ENCODE results near the gene SOX6. TPM values are rescaled to one million over a fixed set of nuclear protein-coding genes. Genes with fewer than 3 reads are reported as not detected.

SOX6 gene
- total and polyA plus RNA-seq, 2 donors, result 1.6 to 12.8 TPM

DNA sequence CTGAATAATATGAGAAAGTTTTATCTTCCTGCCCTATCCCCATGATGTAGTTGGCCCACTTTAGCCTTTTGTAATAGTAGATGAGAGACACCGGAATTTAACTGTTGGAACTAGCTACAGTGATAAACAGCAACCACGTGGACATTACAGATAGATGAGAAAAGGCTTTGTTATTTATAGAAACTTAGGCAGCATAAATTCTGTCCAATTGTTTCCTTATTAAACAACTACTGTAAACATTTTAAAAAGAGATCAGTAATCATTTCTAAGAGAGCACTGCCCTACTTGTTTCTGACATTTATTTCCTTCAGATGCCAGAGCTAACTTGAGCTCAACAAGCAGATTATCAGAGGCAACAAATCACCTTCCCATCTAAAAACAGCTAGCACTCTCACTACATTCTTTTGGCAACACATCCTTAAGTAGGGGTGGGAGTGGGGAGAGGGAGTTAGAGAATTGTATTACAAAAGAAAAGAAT is 63.1 kb downstream of the SOX6 start:
- Histone ChIP-seq H3K36me3 (ENCODE audit: insufficient read depth) (no peaks in the 10 kb centered on the region), H3K4me1 (ENCODE audit: insufficient read depth) (no peaks in the 10 kb centered on the region), H3K4me3 (ENCODE audit: low read depth, low read length) (no peak overlapping the region), H3K27ac (ENCODE audit: low read depth) (no peak overlapping the region)
- 8% methylated on average over 2 of the region's 2 CpGs for WGBS
- DNase-seq (ENCODE audit: extremely low spot score), result peak; percentile 32

DNA sequence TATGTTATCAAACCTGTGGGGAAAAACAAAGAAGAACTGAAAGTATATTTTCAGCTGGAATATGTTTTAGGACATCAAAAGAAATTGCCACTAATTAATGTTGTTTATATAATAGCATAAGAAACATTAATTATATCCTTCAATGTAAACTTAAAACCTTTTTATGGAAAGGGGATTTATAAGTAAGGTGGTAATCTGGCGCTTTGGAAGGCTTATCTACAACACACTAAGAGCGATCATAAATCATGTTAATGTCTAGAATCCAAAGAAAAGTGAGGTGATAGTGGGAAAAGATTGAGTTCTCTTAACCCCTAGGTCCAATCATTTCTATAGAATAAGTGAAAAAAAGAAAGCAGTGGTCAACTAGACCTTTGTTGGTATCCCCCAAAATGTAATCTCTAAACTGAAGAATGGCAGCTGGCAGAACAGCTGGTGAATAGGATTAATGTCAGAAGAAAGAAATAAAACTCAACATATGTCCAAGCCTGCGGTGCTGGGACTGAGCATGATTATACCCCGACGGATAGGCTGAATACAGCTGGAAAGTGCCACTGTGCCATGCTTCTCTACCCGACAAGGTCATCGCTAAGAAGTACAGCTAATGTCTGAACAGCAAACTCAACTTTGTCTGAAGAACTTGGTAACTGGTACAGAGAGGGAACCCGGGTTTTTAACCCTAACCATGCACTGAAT is 64.0 kb downstream of the SOX6 start:
- H3K36me3 ChIP-seq (ENCODE audit: insufficient read depth), result no peaks in the 10 kb centered on the region
- no peak overlapping the region for H3K27ac ChIP-seq (ENCODE audit: low read depth)
- no peak for DNase-seq (ENCODE audit: extremely low spot score)
- no peak overlapping the region for H3K4me3 ChIP-seq (ENCODE audit: low read depth, low read length)
- no peaks in the 10 kb centered on the region for H3K4me1 ChIP-seq (ENCODE audit: insufficient read depth)
- WGBS, result 48% methylated on average over 8 of the region's 8 CpGs

DNA sequence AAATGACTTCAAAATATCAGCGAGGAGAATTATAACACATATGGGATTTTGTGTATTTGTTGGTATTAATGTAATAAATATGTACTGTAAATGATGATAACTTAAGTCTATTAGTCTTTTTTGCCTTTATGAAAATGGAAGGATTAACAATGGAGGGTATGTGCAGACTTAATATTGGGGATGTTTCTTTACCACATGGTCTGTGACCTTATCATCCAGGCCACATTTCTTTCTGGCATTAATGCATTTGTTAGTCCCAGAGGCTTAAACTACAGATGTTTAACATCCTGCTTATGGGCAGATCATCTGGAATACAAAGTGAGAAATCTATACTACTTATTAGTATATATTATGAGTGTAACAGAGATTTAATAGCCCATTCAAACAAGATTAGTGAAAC is 64.6 kb downstream of the SOX6 start:
- Histone ChIP-seq H3K4me3 (ENCODE audit: low read depth, low read length) (no peak overlapping the region), H3K27ac (ENCODE audit: low read depth) (no peak overlapping the region), H3K36me3 (ENCODE audit: insufficient read depth) (no peaks in the 10 kb centered on the region), H3K4me1 (ENCODE audit: insufficient read depth) (no peaks in the 10 kb centered on the region)
- 69% methylated on average over 1 of the region's 1 CpG for WGBS
- no peak for DNase-seq (ENCODE audit: extremely low spot score)

DNA sequence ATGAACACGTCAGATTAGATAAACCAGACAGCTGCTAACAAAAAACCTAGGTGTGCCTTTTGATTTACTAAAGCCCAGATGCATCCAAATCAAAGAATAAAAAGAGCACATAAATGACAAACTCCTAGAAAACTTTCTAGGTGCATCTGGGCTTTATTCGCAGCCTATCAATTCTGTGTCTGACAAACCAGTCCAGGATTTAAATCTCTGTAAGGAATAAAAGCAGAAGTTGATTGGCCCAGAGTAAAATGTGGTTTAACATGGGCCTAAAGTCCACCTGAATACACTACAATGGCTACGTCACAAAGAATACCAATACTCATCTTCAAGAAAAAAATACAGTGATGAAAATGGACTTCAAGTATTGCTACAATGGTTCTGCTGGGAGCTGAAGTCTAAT is 66.8 kb downstream of the SOX6 start:
- no peak overlapping the region for H3K4me3 ChIP-seq (ENCODE audit: low read depth, low read length)
- DNase-seq (ENCODE audit: extremely low spot score), result no peak
- WGBS, result 94% methylated on average over 3 of the region's 3 CpGs
- H3K36me3 ChIP-seq (ENCODE audit: insufficient read depth), result no peaks in the 10 kb centered on the region
- H3K4me1 ChIP-seq (ENCODE audit: insufficient read depth), result no peaks in the 10 kb centered on the region
- H3K27ac ChIP-seq (ENCODE audit: low read depth), result no peak overlapping the region

DNA sequence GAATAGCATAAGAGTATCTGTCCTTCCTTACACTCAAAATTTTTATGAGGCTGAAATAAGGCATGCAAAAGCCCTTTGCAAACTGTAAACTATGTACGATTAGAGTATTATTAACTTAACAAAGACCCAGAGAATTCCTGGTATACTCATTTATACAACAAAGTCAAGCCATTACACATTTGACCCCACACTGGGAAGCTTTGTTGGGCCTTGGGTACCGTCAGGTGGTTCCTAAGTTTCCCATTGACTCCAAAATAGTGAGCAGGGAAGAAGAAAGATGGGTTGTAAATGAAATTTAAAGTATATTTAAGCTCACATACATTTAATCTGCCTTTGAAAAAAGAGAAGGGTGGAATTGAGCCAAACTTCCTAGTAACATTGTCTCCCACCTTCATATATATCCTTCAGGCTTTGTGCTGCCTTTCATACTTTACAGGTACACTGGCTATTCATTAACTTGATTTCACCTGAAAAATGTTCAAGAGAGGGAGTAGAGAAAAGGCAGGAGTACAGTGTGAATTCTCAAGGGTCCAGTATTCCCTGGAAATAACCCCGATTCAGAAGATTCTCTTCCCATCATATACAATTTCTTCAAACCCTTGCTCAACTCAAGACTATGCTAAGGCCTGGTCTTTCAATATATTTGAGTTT is 68.6 kb downstream of the SOX6 start:
- H3K27ac ChIP-seq (ENCODE audit: low read depth), result no peak overlapping the region
- DNase-seq (ENCODE audit: extremely low spot score), result no peak
- no peaks in the 10 kb centered on the region for H3K36me3 ChIP-seq (ENCODE audit: insufficient read depth)
- no peaks in the 10 kb centered on the region for H3K4me1 ChIP-seq (ENCODE audit: insufficient read depth)
- 88% methylated on average over 3 of the region's 3 CpGs for WGBS
- no peak overlapping the region for H3K4me3 ChIP-seq (ENCODE audit: low read depth, low read length)

DNA sequence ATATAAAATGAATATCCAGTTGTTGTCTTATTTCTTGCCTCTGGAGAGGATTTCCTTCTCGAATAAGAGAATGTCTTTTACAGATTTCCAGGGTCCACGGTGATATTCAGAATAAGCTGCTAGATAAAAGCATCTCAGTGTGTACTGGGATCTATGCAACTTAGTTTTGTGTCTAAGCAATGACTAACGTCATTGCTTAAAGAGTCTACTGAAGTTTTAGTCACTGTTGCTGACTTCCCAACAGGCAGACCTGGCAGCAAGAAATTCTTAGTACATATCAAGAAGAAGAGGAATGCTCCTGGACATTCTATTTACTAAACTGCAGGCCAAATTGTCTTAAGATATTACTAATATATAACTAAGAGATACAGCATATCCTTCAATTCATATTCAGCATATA is 70.3 kb downstream of the SOX6 start:
- DNase-seq (ENCODE audit: extremely low spot score), result no peak
- H3K4me3 ChIP-seq (ENCODE audit: low read depth, low read length), result no peak overlapping the region
- WGBS, result 57% methylated on average over 3 of the region's 3 CpGs
- H3K27ac ChIP-seq (ENCODE audit: low read depth), result no peak overlapping the region
- no peaks in the 10 kb centered on the region for H3K4me1 ChIP-seq (ENCODE audit: insufficient read depth)
- H3K36me3 ChIP-seq (ENCODE audit: insufficient read depth), result no peaks in the 10 kb centered on the region

DNA sequence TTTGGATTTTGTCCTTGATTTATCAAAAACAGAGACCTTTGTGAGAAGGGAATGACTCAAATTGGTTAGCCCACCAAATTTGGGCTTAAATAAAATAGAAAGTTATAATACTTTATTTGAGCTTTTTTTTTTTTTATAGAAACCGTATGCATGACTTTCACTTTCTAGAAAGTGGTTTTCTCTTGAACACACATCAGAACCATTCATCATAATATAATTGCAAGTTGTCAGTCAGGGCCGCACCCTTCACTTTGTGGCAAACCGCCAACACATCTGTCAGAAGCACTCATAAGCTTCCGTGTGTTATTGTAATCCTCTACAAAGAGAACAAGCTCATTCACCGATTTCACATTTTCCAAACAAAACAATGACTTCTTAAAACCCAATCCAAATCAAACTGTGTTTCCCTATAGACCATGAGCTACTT is 76.1 kb downstream of the SOX6 start:
- Histone ChIP-seq H3K4me3 (ENCODE audit: low read depth, low read length) (no peak overlapping the region), H3K36me3 (ENCODE audit: insufficient read depth) (no peaks in the 10 kb centered on the region), H3K4me1 (ENCODE audit: insufficient read depth) (no peaks in the 10 kb centered on the region), H3K27ac (ENCODE audit: low read depth) (no peak overlapping the region)
- WGBS, result 71% methylated on average over 5 of the region's 5 CpGs
- DNase-seq (ENCODE audit: extremely low spot score), result no peak

DNA sequence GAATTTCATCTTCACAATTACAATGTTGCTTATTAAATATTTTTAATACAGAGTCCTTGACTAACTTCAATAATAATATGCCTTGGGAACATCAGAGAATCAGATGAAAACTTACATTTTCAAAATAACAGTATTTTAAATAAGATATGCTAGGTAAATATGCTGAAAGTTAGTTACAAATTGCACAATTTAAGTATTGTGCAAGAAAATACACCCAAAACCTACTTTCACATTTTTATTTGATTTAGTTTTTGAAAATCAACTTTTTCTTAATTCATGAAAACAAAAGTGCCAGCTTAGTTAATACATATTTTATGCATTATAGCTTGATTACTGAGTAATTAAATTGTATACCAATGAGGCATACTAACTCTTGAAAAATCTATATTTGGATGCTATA is 76.8 kb downstream of the SOX6 start:
- no peak for DNase-seq (ENCODE audit: extremely low spot score)
- H3K36me3 ChIP-seq (ENCODE audit: insufficient read depth), result no peaks in the 10 kb centered on the region
- H3K4me3 ChIP-seq (ENCODE audit: low read depth, low read length), result no peak overlapping the region
- H3K27ac ChIP-seq (ENCODE audit: low read depth), result no peak overlapping the region
- H3K4me1 ChIP-seq (ENCODE audit: insufficient read depth), result no peaks in the 10 kb centered on the region

DNA sequence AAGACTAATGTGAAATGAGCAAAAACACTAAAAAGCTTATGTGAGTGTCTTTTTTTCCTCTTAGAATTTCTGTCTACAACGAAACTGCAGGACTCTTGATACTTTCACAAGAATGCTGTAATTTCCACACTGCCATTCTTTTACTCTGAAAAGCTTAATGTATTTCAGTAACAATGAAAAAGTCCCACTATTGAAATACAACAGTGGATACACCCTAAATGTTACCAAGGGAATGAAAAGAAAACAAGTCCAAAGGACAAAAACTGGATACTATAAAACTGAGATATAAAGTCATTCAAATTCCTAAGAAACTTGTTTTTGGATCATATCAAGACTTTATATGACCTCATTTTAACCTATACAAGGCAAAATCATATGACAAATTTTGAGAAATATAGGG is 77.4 kb downstream of the SOX6 start:
- Histone ChIP-seq H3K27ac (ENCODE audit: low read depth) (no peak overlapping the region), H3K36me3 (ENCODE audit: insufficient read depth) (no peaks in the 10 kb centered on the region), H3K4me1 (ENCODE audit: insufficient read depth) (no peaks in the 10 kb centered on the region), H3K4me3 (ENCODE audit: low read depth, low read length) (no peak overlapping the region)
- DNase-seq (ENCODE audit: extremely low spot score), result no peak
- WGBS, result 71% methylated on average over 1 of the region's 1 CpG

DNA sequence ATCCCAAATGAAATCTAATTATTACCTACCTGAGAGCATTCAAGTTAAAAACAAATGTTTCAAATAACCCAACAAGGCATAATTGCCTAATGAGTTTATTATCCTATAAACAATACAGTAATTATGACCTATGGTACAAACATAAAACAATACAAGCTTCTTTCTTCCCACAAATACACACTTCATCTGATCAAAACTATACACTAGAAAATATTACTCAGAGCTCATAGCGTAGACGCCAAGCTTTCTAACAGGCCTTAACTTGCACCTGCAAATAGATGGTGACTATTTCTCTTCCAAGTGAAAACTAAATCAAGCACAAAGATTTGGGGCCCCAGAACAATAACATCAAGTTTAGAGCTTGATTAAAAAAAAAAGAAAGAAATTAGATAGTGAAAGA is 78.1 kb downstream of the SOX6 start:
- Histone ChIP-seq H3K4me1 (ENCODE audit: insufficient read depth) (no peaks in the 10 kb centered on the region), H3K36me3 (ENCODE audit: insufficient read depth) (no peaks in the 10 kb centered on the region), H3K4me3 (ENCODE audit: low read depth, low read length) (no peak overlapping the region), H3K27ac (ENCODE audit: low read depth) (no peak overlapping the region)
- DNase-seq (ENCODE audit: extremely low spot score), result no peak
- 87% methylated on average over 2 of the region's 2 CpGs for WGBS

DNA sequence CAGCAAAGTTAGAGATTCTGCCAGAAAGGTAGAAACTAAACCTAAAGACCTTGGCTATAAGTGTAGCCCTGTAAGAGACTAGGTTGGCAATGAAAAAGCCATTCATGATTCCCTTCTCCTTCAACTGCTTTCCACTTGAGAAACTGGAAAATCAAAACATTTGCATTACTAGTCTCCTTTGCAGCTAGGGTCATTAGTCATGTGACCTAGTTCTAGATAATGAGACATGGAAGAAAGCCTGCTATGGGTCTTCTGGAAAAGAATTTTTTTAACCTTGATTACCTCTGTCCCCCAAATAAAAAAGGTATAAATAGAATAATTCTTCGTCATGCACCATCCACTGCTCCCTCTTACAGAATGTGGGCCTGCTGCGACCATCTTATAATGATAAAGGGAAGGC is 80.1 kb downstream of the SOX6 start:
- Histone ChIP-seq H3K4me1 (ENCODE audit: insufficient read depth) (no peaks in the 10 kb centered on the region), H3K36me3 (ENCODE audit: insufficient read depth) (no peaks in the 10 kb centered on the region), H3K27ac (ENCODE audit: low read depth) (no peak overlapping the region), H3K4me3 (ENCODE audit: low read depth, low read length) (no peak overlapping the region)
- 89% methylated on average over 2 of the region's 2 CpGs for WGBS
- DNase-seq (ENCODE audit: extremely low spot score), result no peak

DNA sequence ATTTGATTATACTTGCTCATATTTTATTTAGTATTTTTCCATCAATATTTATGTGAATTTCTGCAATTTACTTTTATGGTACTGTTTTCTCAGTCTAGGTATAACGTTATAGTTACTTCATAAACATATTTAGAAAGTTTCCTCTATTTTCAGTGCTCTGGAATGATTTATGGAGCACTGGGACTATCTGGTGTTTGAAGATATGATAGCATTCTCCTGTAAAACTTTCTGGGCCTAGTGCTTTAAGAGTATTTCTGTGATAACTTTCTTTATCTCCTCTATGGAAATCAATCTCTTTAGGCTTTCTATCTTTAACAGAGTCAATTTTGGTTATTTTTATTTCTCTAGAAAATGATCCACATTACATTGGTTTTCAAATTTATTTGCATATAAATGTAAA is 85.1 kb downstream of the SOX6 start:
- Histone ChIP-seq H3K4me1 (ENCODE audit: insufficient read depth) (no peaks in the 10 kb centered on the region), H3K4me3 (ENCODE audit: low read depth, low read length) (no peak overlapping the region), H3K36me3 (ENCODE audit: insufficient read depth) (no peaks in the 10 kb centered on the region), H3K27ac (ENCODE audit: low read depth) (no peak overlapping the region)
- DNase-seq (ENCODE audit: extremely low spot score), result no peak
- 57% methylated on average over 1 of the region's 1 CpG for WGBS

DNA sequence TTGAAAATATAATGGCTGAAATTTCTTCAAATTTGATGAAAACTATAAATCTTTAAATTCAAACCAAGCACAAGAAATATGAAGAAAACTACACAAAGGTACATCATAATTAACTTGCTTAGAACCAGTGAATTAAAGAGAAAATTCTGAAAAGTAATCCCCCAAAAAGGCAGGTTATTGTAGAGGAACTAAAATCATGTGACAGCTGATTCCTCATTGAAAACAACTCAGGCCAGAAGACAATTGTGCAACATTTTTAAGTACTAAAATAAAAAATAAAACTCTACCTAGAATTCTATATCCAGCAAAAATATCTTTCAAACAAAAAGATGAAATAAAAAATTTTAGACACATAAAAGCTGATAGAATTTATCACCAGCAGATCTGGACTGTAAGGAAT is 90.3 kb downstream of the SOX6 start:
- Histone ChIP-seq H3K4me1 (ENCODE audit: insufficient read depth) (no peaks in the 10 kb centered on the region), H3K4me3 (ENCODE audit: low read depth, low read length) (no peak overlapping the region), H3K27ac (ENCODE audit: low read depth) (no peak overlapping the region), H3K36me3 (ENCODE audit: insufficient read depth) (no peaks in the 10 kb centered on the region)
- no peak for DNase-seq (ENCODE audit: extremely low spot score)

DNA sequence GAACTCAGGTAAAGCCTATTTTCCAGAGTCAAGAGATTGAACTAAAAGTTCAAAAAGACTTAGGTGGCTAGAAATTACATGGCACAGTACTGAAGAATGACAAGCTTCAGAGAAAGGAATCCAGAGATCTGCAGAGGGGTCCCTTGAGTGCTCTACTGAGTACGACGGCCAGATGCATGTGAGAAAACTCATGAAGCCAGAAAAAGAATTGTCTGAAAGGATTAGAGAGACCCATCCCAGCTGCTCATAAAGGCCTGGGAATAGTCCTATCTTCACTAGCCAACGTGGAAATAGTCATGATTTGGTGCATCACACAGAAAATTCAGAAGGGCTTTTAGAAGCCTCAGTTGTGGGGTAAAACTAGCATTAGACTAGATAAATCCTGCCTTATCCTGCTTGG is 91.3 kb downstream of the SOX6 start:
- H3K4me3 ChIP-seq (ENCODE audit: low read depth, low read length), result no peak overlapping the region
- WGBS, result 68% methylated on average over 3 of the region's 3 CpGs
- H3K4me1 ChIP-seq (ENCODE audit: insufficient read depth), result no peaks in the 10 kb centered on the region
- no peak overlapping the region for H3K27ac ChIP-seq (ENCODE audit: low read depth)
- H3K36me3 ChIP-seq (ENCODE audit: insufficient read depth), result no peaks in the 10 kb centered on the region
- DNase-seq (ENCODE audit: extremely low spot score), result no peak

DNA sequence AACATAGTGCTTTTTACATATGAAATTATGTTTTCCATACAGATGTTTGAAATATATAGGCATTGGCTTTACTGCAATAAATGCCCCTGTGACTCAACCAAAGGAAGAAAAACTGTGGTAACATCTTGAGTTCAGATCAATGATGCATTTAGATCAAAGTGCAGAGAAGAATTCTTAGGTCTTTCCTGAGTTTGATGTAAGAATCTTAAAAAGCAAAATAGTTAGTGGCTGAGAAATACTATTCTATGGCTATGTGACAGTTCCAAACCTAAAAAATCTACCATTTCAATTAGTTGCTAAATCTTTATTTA is 93.7 kb downstream of the SOX6 start:
- Histone ChIP-seq H3K36me3 (ENCODE audit: insufficient read depth) (no peaks in the 10 kb centered on the region), H3K4me3 (ENCODE audit: low read depth, low read length) (no peak overlapping the region), H3K4me1 (ENCODE audit: insufficient read depth) (no peaks in the 10 kb centered on the region), H3K27ac (ENCODE audit: low read depth) (no peak overlapping the region)
- no peak for DNase-seq (ENCODE audit: extremely low spot score)

Measured in urinary bladder (tissue), 4 donors.